ENCODE measurements around the gene ELMOD1.

DNA sequence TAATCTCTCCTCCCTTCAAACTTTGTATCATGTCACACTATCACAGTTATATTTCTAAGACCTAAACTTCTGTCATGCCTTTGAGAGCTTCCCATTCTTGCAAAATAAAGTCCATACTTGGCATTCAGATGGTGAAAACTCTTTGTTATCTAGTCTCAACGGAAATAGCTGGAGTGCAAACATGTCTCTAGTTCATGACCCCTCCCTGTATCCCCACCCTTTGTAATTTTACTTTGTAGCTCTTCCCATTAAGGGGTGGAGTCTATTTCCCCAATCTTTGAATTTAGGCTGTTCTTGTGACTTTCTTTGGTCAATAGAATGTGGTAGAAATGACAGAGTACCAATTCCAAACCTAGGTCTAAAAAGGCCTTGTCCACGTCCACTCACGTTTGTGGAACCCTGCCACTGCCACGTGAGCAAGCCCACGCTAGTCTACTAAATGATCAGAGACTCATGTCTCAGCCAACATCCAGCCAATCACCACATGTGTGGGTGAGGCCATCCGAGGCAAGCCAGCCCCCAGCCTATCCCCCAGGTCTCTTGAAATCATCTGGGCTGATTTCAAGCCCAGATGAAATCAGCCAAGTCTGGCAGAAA is 97.5 kb downstream of the ELMOD1 start:
- TF ChIP-seq, protein P1, sequence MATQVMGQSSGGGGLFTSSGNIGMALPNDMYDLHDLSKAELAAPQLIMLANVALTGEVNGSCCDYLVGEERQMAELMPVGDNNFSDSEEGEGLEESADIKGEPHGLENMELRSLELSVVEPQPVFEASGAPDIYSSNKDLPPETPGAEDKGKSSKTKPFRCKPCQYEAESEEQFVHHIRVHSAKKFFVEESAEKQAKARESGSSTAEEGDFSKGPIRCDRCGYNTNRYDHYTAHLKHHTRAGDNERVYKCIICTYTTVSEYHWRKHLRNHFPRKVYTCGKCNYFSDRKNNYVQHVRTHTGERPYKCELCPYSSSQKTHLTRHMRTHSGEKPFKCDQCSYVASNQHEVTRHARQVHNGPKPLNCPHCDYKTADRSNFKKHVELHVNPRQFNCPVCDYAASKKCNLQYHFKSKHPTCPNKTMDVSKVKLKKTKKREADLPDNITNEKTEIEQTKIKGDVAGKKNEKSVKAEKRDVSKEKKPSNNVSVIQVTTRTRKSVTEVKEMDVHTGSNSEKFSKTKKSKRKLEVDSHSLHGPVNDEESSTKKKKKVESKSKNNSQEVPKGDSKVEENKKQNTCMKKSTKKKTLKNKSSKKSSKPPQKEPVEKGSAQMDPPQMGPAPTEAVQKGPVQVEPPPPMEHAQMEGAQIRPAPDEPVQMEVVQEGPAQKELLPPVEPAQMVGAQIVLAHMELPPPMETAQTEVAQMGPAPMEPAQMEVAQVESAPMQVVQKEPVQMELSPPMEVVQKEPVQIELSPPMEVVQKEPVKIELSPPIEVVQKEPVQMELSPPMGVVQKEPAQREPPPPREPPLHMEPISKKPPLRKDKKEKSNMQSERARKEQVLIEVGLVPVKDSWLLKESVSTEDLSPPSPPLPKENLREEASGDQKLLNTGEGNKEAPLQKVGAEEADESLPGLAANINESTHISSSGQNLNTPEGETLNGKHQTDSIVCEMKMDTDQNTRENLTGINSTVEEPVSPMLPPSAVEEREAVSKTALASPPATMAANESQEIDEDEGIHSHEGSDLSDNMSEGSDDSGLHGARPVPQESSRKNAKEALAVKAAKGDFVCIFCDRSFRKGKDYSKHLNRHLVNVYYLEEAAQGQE (IDR thresholded peaks at IDR 0.05; ENCODE audit: low read depth), result no peak
- TF ChIP-seq TAF1 (IDR thresholded peaks at IDR 0.05; ENCODE audit: low read depth), result no peak
- no peak for TF ChIP-seq RAD21 (IDR thresholded peaks at IDR 0.05; ENCODE audit: low read depth)
- no peak for TF ChIP-seq EP300 (IDR thresholded peaks at IDR 0.05; ENCODE audit: borderline replicate concordance)
- TF ChIP-seq FOXM1 (IDR thresholded peaks at IDR 0.05; ENCODE audit: borderline replicate concordance, low read depth), result no peak
- no peak for TF ChIP-seq CEBPB (IDR thresholded peaks at IDR 0.05)
